Measurements from ENCODE around the gene OR2T2. TPM values are rescaled to one million over a fixed set of nuclear protein-coding genes. Genes with fewer than 3 reads are reported as not detected.
"Not testable (repeated sequence)": the region's sequence is repeated elsewhere in the genome, so short reads cannot be mapped to it uniquely, and the experiment has no call there.

The OR2T2 gene
- total and polyA plus RNA-seq, 2 donors (not counting 1 experiment from before 2014, with no cell fraction given), result not detected

DNA sequence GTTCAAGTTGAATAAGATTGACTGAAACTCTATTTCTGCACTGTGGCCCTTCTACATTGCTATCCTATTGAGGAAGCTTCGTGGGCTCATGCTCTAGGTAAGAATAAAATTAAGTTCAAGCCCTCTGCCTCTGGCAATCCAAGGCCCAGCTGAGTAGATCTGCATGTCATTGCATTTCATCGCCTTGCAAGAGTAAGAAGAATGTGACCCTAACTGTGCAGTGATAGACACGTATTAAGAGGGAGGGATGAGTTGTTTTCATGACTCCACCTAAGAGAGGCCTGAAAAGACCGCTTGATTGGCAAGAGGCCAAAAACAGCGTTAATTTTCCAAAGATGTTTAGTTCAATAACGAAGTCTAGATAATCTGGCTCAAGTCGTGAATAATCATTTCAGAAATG, 13.7 kb downstream of the OR2T2 start:
- not testable (repeated sequence) for DNase-seq (ENCODE audit: low read depth in 2 of 2); H2AFZ ChIP-seq (ENCODE audit: low read length); H3K27ac ChIP-seq (ENCODE audit: insufficient read depth, low read length); H4K20me1 ChIP-seq (ENCODE audit: control insufficient read depth, extremely low read depth, insufficient read depth, low read length); H3K27me3 ChIP-seq (ENCODE audit: control insufficient read depth, insufficient read depth, low read length); H3K36me3 ChIP-seq (ENCODE audit: control insufficient read depth, insufficient read depth, low read length); H3K4me3 ChIP-seq (replicated peaks in 1 of 4; ENCODE audit: control extremely low read depth in 1 of 4, insufficient read depth in 1 of 4, low read depth in 3 of 4, low read length in 4 of 4); H3K9ac ChIP-seq (ENCODE audit: insufficient read depth, low read length); H3K79me2 ChIP-seq (ENCODE audit: control insufficient read depth, insufficient read depth, low read length); H3K4me1 ChIP-seq (ENCODE audit: control insufficient read depth, extremely low read depth, insufficient read depth, low read length); H3K4me2 ChIP-seq (ENCODE audit: extremely low read depth, insufficient read depth, low read length); H3K9me3 ChIP-seq (ENCODE audit: control insufficient read depth, insufficient read depth, low read depth, low read length)

DNA sequence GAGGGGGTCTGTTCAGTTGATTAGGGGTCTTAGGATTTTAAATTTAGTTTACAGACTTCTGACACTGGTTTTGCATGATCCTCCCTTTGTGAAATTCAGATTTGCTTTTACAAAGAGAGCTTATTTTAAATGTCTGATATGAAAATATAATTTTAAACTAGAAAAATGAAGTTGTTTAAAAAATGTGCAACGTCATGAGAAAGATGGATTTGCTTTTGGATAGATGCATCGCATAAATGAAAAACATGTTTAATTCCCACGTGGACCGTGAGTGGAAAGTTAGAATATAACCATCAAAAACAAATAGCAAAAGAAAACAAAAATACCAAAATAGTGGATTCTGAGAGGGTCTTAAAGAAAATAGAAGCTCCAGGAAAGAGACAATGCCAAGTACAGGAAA, 25.7 kb downstream of the OR2T2 start:
- Histone ChIP-seq H3K36me3 (ENCODE audit: control insufficient read depth, insufficient read depth, low read length) (no peaks in the 10 kb centered on the region), H3K4me2 (ENCODE audit: extremely low read depth, insufficient read depth, low read length) (no peak overlapping the region), H3K9me3 (ENCODE audit: control insufficient read depth, insufficient read depth, low read depth, low read length) (no peaks in the 10 kb centered on the region), H3K27ac (ENCODE audit: insufficient read depth, low read length) (no peak overlapping the region), H3K9ac (ENCODE audit: insufficient read depth, low read length) (no peak overlapping the region), H3K79me2 (ENCODE audit: control insufficient read depth, insufficient read depth, low read length) (no peaks in the 10 kb centered on the region), H2AFZ (ENCODE audit: low read length) (no peak overlapping the region), H3K4me3 (replicated peaks in 1 of 4; ENCODE audit: control extremely low read depth in 1 of 4, insufficient read depth in 1 of 4, low read depth in 3 of 4, low read length in 4 of 4) (no peak overlapping the region), H3K4me1 (ENCODE audit: control insufficient read depth, extremely low read depth, insufficient read depth, low read length) (no peaks in the 10 kb centered on the region), H4K20me1 (ENCODE audit: control insufficient read depth, extremely low read depth, insufficient read depth, low read length) (no peaks in the 10 kb centered on the region), H3K27me3 (ENCODE audit: control insufficient read depth, insufficient read depth, low read length) (no peaks in the 10 kb centered on the region)
- no peak for DNase-seq (ENCODE audit: low read depth in 2 of 2)
- no peak for TF ChIP-seq EZH2 (IDR thresholded peaks at IDR 0.05; ENCODE audit: low read length, missing control alignments)
- TF ChIP-seq, protein P1, sequence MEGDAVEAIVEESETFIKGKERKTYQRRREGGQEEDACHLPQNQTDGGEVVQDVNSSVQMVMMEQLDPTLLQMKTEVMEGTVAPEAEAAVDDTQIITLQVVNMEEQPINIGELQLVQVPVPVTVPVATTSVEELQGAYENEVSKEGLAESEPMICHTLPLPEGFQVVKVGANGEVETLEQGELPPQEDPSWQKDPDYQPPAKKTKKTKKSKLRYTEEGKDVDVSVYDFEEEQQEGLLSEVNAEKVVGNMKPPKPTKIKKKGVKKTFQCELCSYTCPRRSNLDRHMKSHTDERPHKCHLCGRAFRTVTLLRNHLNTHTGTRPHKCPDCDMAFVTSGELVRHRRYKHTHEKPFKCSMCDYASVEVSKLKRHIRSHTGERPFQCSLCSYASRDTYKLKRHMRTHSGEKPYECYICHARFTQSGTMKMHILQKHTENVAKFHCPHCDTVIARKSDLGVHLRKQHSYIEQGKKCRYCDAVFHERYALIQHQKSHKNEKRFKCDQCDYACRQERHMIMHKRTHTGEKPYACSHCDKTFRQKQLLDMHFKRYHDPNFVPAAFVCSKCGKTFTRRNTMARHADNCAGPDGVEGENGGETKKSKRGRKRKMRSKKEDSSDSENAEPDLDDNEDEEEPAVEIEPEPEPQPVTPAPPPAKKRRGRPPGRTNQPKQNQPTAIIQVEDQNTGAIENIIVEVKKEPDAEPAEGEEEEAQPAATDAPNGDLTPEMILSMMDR (conservative IDR thresholded peaks at IDR 0.05 in 1 of 2, IDR thresholded peaks at IDR 0.05 in 1 of 2; ENCODE audit: low read depth in 1 of 2, low read length in 2 of 2), result no peak

GRCh38 chr1:248472111-248472510, 26.7 kb downstream of the OR2T2 start:
- not testable (repeated sequence) for H3K4me2 ChIP-seq (ENCODE audit: extremely low read depth, insufficient read depth, low read length); H3K9me3 ChIP-seq (ENCODE audit: control insufficient read depth, insufficient read depth, low read depth, low read length); H3K27ac ChIP-seq (ENCODE audit: insufficient read depth, low read length); H3K36me3 ChIP-seq (ENCODE audit: control insufficient read depth, insufficient read depth, low read length); H3K4me1 ChIP-seq (ENCODE audit: control insufficient read depth, extremely low read depth, insufficient read depth, low read length); DNase-seq (ENCODE audit: low read depth in 2 of 2); H3K9ac ChIP-seq (ENCODE audit: insufficient read depth, low read length); H3K79me2 ChIP-seq (ENCODE audit: control insufficient read depth, insufficient read depth, low read length); H4K20me1 ChIP-seq (ENCODE audit: control insufficient read depth, extremely low read depth, insufficient read depth, low read length); H3K4me3 ChIP-seq (replicated peaks in 1 of 4; ENCODE audit: control extremely low read depth in 1 of 4, insufficient read depth in 1 of 4, low read depth in 3 of 4, low read length in 4 of 4); H3K27me3 ChIP-seq (ENCODE audit: control insufficient read depth, insufficient read depth, low read length); H2AFZ ChIP-seq (ENCODE audit: low read length)

GRCh38 chr1:248473051-248473450, 27.6 kb downstream of the OR2T2 start, which contains the start of gene OR2T3:
TSS of gene OR2T3 (plus strand) at chr1:248473351. CDS start at chr1:248473351, 0 bp downstream.
- H3K9me3 ChIP-seq (ENCODE audit: control insufficient read depth, insufficient read depth, low read depth, low read length); H4K20me1 ChIP-seq (ENCODE audit: control insufficient read depth, extremely low read depth, insufficient read depth, low read length); H3K27me3 ChIP-seq (ENCODE audit: control insufficient read depth, insufficient read depth, low read length); H3K27ac ChIP-seq (ENCODE audit: insufficient read depth, low read length); H3K79me2 ChIP-seq (ENCODE audit: control insufficient read depth, insufficient read depth, low read length); H3K36me3 ChIP-seq (ENCODE audit: control insufficient read depth, insufficient read depth, low read length); H2AFZ ChIP-seq (ENCODE audit: low read length); H3K4me1 ChIP-seq (ENCODE audit: control insufficient read depth, extremely low read depth, insufficient read depth, low read length); H3K9ac ChIP-seq (ENCODE audit: insufficient read depth, low read length); DNase-seq (ENCODE audit: low read depth in 2 of 2); H3K4me2 ChIP-seq (ENCODE audit: extremely low read depth, insufficient read depth, low read length); H3K4me3 ChIP-seq (replicated peaks in 1 of 4; ENCODE audit: control extremely low read depth in 1 of 4, insufficient read depth in 1 of 4, low read depth in 3 of 4, low read length in 4 of 4): not testable (repeated sequence)

DNA sequence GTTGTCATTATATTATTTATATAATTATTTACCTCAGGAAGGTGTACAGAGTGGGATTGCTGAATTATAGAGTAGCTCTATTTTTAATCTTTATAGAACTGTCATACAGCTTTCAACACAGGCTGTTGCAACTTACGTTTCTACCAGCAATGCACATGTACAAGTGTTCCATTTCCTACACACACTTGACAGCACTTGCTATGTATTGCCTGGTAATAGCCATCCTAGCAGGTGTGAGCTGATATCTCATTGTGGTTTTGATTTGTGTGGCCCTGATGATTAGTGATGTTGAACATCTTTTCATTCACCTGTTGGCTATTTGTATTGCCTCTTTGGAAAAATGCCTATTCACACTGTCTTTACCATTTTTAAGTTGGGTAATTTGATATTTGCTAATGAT, 30.2 kb downstream of the OR2T2 start:
- H3K79me2 ChIP-seq (ENCODE audit: control insufficient read depth, insufficient read depth, low read length); DNase-seq (ENCODE audit: low read depth in 2 of 2); H3K4me3 ChIP-seq (replicated peaks in 1 of 4; ENCODE audit: control extremely low read depth in 1 of 4, insufficient read depth in 1 of 4, low read depth in 3 of 4, low read length in 4 of 4); H2AFZ ChIP-seq (ENCODE audit: low read length); H3K9me3 ChIP-seq (ENCODE audit: control insufficient read depth, insufficient read depth, low read depth, low read length); H3K4me1 ChIP-seq (ENCODE audit: control insufficient read depth, extremely low read depth, insufficient read depth, low read length); H3K9ac ChIP-seq (ENCODE audit: insufficient read depth, low read length); H4K20me1 ChIP-seq (ENCODE audit: control insufficient read depth, extremely low read depth, insufficient read depth, low read length); H3K4me2 ChIP-seq (ENCODE audit: extremely low read depth, insufficient read depth, low read length); H3K36me3 ChIP-seq (ENCODE audit: control insufficient read depth, insufficient read depth, low read length); H3K27ac ChIP-seq (ENCODE audit: insufficient read depth, low read length); H3K27me3 ChIP-seq (ENCODE audit: control insufficient read depth, insufficient read depth, low read length): not testable (repeated sequence)

DNA sequence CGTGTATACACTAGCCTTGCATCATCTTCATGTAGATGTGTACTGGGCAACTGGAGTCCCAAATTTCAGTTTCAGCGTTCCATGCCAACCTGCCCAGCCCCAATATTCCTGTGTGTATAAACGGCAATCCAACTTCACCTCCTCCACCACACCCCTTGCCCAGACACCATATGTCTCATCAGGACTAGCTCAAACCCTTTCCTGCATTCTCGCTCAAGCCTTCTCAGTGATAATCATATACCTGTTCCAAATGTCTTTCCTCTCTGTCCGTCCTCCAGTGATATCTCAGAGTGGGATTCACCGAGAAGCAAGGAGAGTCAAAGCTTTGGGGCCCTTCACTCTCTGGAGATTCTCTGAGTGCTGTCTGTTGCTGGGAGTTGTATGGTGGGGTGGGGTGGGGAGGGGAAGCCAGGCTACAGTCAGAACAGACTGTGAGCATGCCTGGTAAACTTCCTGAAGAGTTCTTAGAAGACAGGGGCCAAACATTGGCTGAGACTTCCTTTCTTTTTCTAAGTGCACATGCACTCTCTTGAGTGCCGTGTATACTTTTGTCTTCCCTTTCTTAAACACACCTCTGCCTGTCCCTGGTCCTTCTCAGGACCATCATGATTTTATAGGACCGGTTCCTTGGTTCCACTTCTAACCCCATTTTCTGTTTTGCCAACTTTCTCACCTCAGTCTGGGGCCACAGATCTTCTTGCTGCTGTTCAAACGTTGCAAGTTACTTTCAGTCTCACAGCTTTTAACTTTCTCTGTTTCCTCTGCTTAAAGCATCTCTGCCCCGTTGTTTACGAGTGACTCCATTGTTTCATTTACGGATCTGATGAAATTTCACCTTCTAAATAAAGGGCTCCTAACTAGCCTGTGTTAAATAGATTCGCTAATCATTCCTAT, 36.5 kb downstream of the OR2T2 start:
- H3K4me2 ChIP-seq (ENCODE audit: extremely low read depth, insufficient read depth, low read length); H3K9ac ChIP-seq (ENCODE audit: insufficient read depth, low read length); H3K9me3 ChIP-seq (ENCODE audit: control insufficient read depth, insufficient read depth, low read depth, low read length); H3K36me3 ChIP-seq (ENCODE audit: control insufficient read depth, insufficient read depth, low read length); H3K27ac ChIP-seq (ENCODE audit: insufficient read depth, low read length); H3K79me2 ChIP-seq (ENCODE audit: control insufficient read depth, insufficient read depth, low read length); H4K20me1 ChIP-seq (ENCODE audit: control insufficient read depth, extremely low read depth, insufficient read depth, low read length); H3K27me3 ChIP-seq (ENCODE audit: control insufficient read depth, insufficient read depth, low read length); H2AFZ ChIP-seq (ENCODE audit: low read length); DNase-seq (ENCODE audit: low read depth in 2 of 2); H3K4me1 ChIP-seq (ENCODE audit: control insufficient read depth, extremely low read depth, insufficient read depth, low read length); H3K4me3 ChIP-seq (replicated peaks in 1 of 4; ENCODE audit: control extremely low read depth in 1 of 4, insufficient read depth in 1 of 4, low read depth in 3 of 4, low read length in 4 of 4): not testable (repeated sequence)

All from fibroblast of lung (primary cell).